Measurements from ENCODE around the gene PIK3IP1.

GRCh38 chr22:31244943-31245451 lies 47.3 kb downstream of the PIK3IP1 start:
- no peak for TF ChIP-seq CTCF (conservative IDR thresholded peaks at IDR 0.05; ENCODE audit: low read length)
- TF ChIP-seq EZH2phosphoT487 (IDR thresholded peaks at IDR 0.05; ENCODE audit: borderline replicate concordance), result no peak
